T1000 (cell line): Measurements from ENCODE around the gene KRTAP29-1.
"Not testable (repeated sequence)": the region's sequence is repeated elsewhere in the genome, so short reads cannot be mapped to it uniquely, and the experiment has no call there.

Experiments
- DNase-seq: peaks from one replicate; lab custom pipeline; 2025; ENCODE audit warnings: mixed read lengths; lab: John Stamatoyannopoulos, UW

KRTAP29-1 gene

GRCh38 chr17:41301916-41302901 lies at the start of gene KRTAP29-1:
Gene KRTAP29-1 (minus strand): TSS chr17:41302851. CDS start chr17:41302851, 0 bp downstream.
- DNase-seq = no peak

GRCh38 chr17:41351177-41351576 lies 48.5 kb upstream of the KRTAP29-1 start:
- DNase-seq = no peak

GRCh38 chr17:41350381-41350878 lies 47.8 kb upstream of the KRTAP29-1 start, which contains the start of gene KRT33A:
Gene KRT33A (minus strand): TSS chr17:41350828. CDS start chr17:41350767, 61 bp downstream.
- DNase-seq = not testable (repeated sequence)

GRCh38 chr17:41347869-41348760 lies 45.5 kb upstream of the KRTAP29-1 start:
- no peak for DNase-seq

GRCh38 chr17:41346421-41346820 lies 43.8 kb upstream of the KRTAP29-1 start:
- DNase-seq = not testable (repeated sequence)

GRCh38 chr17:41345992-41346391 lies 43.3 kb upstream of the KRTAP29-1 start:
- DNase-seq = no peak

- DNase-seq = no peak
Measured at GRCh38 chr17:41343029-41343428, 40.4 kb upstream of the KRTAP29-1 start.

GRCh38 chr17:41340934-41341861 lies 38.5 kb upstream of the KRTAP29-1 start:
- no peak for DNase-seq

- DNase-seq = no peak
Measured at GRCh38 chr17:41340494-41340893, 37.8 kb upstream of the KRTAP29-1 start.

GRCh38 chr17:41339571-41340172 lies 37.0 kb upstream of the KRTAP29-1 start:
- DNase-seq = no peak

- no peak for DNase-seq
Measured at GRCh38 chr17:41338961-41339485, 36.4 kb upstream of the KRTAP29-1 start.

- no peak for DNase-seq
Measured at GRCh38 chr17:41335747-41336146, 33.1 kb upstream of the KRTAP29-1 start.

GRCh38 chr17:41334385-41335305 lies 32.0 kb upstream of the KRTAP29-1 start:
- no peak for DNase-seq

GRCh38 chr17:41333836-41334235 lies 31.2 kb upstream of the KRTAP29-1 start:
- DNase-seq = no peak

GRCh38 chr17:41333098-41333497 lies 30.4 kb upstream of the KRTAP29-1 start:
- no peak for DNase-seq

GRCh38 chr17:41332239-41332638 lies 29.6 kb upstream of the KRTAP29-1 start:
- DNase-seq = no peak

GRCh38 chr17:41331606-41332005 lies 29.0 kb upstream of the KRTAP29-1 start:
- DNase-seq = no peak

GRCh38 chr17:41329279-41329948 lies 26.8 kb upstream of the KRTAP29-1 start:
- DNase-seq = peak; percentile 23

GRCh38 chr17:41328207-41328606 lies 25.6 kb upstream of the KRTAP29-1 start:
- no peak for DNase-seq
